Type B pancreatic cell (in vitro differentiated cells): ENCODE measurements around the gene TRO. TPM values are rescaled to one million over a fixed set of nuclear protein-coding genes. Genes with fewer than 3 reads are reported as not detected.
A peak's percentile ranks its signal among the peaks of the same experiment; 100 is the strongest.

Experiments
- DNase-seq: peaks from one replicate; pipeline ENCODE4 v3.0.0; 2021; ENCODE audit warnings: mixed read lengths; ENCODE audit not compliant: unreplicated experiment; ENCODE audit errors: extremely low spot score
- H3K27ac Mint-ChIP-seq: 2 replicates; pipeline ENCODE4 v1.8.0; 2021; ENCODE audit warnings: mild to moderate bottlenecking, mixed read lengths
- H3K27me3 Mint-ChIP-seq: 2 replicates; pipeline ENCODE4 v1.8.0; 2021; ENCODE audit warnings: mixed read lengths
- H3K36me3 Mint-ChIP-seq: 2 replicates; pipeline ENCODE4 v1.8.0; 2021; ENCODE audit warnings: mixed read lengths
- H3K4me1 Mint-ChIP-seq: one replicate; pipeline ENCODE4 v1.8.0; 2021; ENCODE audit warnings: mixed read lengths; ENCODE audit not compliant: unreplicated experiment
- H3K4me3 Mint-ChIP-seq: 2 replicates; pipeline ENCODE4 v1.8.0; 2021; ENCODE audit warnings: mild to moderate bottlenecking, mixed read lengths
- H3K9me3 Mint-ChIP-seq: 2 replicates; pipeline ENCODE4 v1.8.0; 2021; ENCODE audit warnings: mixed read lengths
- total RNA-seq: library from RNA; stranded (reverse); gene quantifications from 2 replicates; pipeline ENCODE4 v1.2.1, GENCODE V29; 2021; ENCODE audit warnings: low replicate concordance
- TF ChIP-seq, protein P1 (sequence below): fragments of 200-600 bp; sonication (generic); conservative IDR thresholded peaks from 2 replicates; pipeline ENCODE4 v1.5.0; 2021; ENCODE audit warnings: antibody characterized with exemption, mild to moderate bottlenecking

The TRO gene
- total RNA-seq, 1 donor from 2014 or later: 142 TPM

- DNase-seq: no peak
- Mint-ChIP-seq H3K4me3 (no peak overlapping the region), H3K27ac (no peak overlapping the region), H3K36me3 (no peaks in the 10 kb centered on the region), H3K4me1 (no peaks in the 10 kb centered on the region), H3K27me3 (no peaks in the 10 kb centered on the region), H3K9me3 (peaks cover 11% of the 10 kb centered on the region)
- TF ChIP-seq, protein P1, sequence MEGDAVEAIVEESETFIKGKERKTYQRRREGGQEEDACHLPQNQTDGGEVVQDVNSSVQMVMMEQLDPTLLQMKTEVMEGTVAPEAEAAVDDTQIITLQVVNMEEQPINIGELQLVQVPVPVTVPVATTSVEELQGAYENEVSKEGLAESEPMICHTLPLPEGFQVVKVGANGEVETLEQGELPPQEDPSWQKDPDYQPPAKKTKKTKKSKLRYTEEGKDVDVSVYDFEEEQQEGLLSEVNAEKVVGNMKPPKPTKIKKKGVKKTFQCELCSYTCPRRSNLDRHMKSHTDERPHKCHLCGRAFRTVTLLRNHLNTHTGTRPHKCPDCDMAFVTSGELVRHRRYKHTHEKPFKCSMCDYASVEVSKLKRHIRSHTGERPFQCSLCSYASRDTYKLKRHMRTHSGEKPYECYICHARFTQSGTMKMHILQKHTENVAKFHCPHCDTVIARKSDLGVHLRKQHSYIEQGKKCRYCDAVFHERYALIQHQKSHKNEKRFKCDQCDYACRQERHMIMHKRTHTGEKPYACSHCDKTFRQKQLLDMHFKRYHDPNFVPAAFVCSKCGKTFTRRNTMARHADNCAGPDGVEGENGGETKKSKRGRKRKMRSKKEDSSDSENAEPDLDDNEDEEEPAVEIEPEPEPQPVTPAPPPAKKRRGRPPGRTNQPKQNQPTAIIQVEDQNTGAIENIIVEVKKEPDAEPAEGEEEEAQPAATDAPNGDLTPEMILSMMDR: no peak
These were observed 10.7 kb upstream of the TRO start for GRCh38 chrX:54909941-54910340.

DNA sequence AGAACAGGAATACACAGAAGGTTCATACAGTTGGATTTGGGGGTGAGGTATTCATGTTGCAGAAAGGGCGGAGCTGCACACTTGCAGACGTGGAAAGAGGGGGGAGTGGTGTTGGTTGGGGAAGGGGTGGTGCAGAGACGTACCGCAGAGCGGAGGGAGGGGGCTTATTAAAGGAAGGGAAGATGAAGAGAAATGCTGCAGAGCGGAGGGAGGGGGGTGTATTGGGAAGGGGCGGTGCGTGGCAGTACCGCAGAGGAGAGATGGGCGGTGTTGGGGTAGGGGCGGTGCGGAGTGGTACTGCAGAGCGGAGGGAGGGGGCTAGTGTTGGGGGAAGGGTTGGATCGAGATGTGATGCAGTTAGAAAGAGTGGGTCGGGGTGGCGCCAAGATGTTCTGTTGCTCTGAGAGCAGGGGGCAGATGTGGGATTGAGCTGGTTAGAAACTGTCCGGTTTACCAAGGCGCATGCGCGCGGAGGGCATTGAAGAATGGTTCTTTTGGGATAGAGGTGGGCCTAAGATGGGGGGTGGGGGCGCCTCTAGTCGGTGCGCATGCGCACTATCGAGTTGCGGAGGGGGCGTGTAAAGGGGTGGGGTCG is 900 bp downstream of the TRO start:
- Mint-ChIP-seq H3K4me1 (no peaks in the 10 kb centered on the region), H3K4me3 (peak overlapping the region; percentile 88), H3K27ac (peak overlapping the region; percentile 53), H3K9me3 (no peaks in the 10 kb centered on the region), H3K36me3 (peaks cover 11% of the 10 kb centered on the region), H3K27me3 (no peaks in the 10 kb centered on the region)
- DNase-seq: peak; percentile 80
- TF ChIP-seq, protein P1: peak; percentile 38

- TF ChIP-seq, protein P1: no peak
- H3K27ac Mint-ChIP-seq: no peak overlapping the region
- no peak for DNase-seq
- peak overlapping the region; percentile 88 for H3K4me3 Mint-ChIP-seq
- H3K9me3 Mint-ChIP-seq: no peaks in the 10 kb centered on the region
- no peaks in the 10 kb centered on the region for H3K27me3 Mint-ChIP-seq
- H3K4me1 Mint-ChIP-seq: no peaks in the 10 kb centered on the region
- peaks cover 11% of the 10 kb centered on the region for H3K36me3 Mint-ChIP-seq
These were observed 1.9 kb downstream of the TRO start for GRCh38 chrX:54922547-54922946.

GRCh38 chrX:54923376-54923775 is 2.8 kb downstream of the TRO start:
- DNase-seq: no peak
- TF ChIP-seq, protein P1: no peak
- Mint-ChIP-seq H3K4me3 (no peak overlapping the region), H3K27ac (no peak overlapping the region), H3K4me1 (no peaks in the 10 kb centered on the region), H3K9me3 (no peaks in the 10 kb centered on the region), H3K27me3 (no peaks in the 10 kb centered on the region), H3K36me3 (peaks cover 17% of the 10 kb centered on the region)

DNA sequence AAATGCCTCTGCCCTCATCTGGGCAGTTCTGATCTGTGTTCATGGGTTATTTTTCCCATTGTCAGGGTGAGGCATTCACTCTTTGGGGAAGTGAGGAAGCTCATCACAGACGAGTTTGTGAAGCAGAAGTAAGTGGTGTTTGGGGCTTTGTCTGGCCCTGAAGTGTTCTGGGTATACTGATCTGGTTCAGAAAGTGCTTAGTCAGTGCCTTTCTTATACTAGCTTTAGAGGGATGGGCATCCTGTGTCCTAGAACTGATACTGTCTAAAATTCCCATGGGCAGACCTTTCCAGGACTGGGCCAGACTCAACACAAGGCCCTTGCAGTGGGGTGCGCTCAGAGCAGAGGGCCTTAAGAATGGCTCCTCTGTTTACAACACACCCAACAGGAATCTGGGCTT is 6.4 kb downstream of the TRO start:
- Mint-ChIP-seq H3K4me3 (no peak overlapping the region), H3K9me3 (peaks cover 4% of the 10 kb centered on the region), H3K27me3 (no peaks in the 10 kb centered on the region), H3K27ac (no peak overlapping the region), H3K4me1 (no peaks in the 10 kb centered on the region), H3K36me3 (peaks cover 27% of the 10 kb centered on the region)
- no peak for DNase-seq
- TF ChIP-seq, protein P1: no peak

GRCh38 chrX:54928876-54929275 is 8.3 kb downstream of the TRO start:
- Mint-ChIP-seq H3K4me1 (no peaks in the 10 kb centered on the region), H3K36me3 (peaks cover 25% of the 10 kb centered on the region), H3K9me3 (peaks cover 4% of the 10 kb centered on the region), H3K4me3 (no peak overlapping the region), H3K27ac (no peak overlapping the region), H3K27me3 (no peaks in the 10 kb centered on the region)
- no peak for DNase-seq
- TF ChIP-seq, protein P1: no peak
